PC-9 (cell line): ENCODE measurements around the gene THBS1.

Source experiments
- CTCF ChIP-seq: fragments of 200-600 bp; sonication (generic); conservative IDR thresholded peaks from 2 replicates; pipeline ENCODE4 v1.6.1; 2017; ENCODE audit warnings: mixed run types, antibody characterized with exemption, mild to moderate bottlenecking, moderate library complexity
- EZH2 ChIP-seq: fragments of 200-600 bp; sonication (generic); IDR thresholded peaks from 2 replicates; pipeline ENCODE4 v1.8.0; 2017; ENCODE audit warnings: antibody characterized with exemption, low read depth

- TF ChIP-seq CTCF (no peak), EZH2 (no peak)
Observed at GRCh38 chr15:39558421-39558820, 22.5 kb upstream of the THBS1 start.
